ENCODE results near the gene RDH12.
"Not testable (repeated sequence)": the region's sequence is repeated elsewhere in the genome, so short reads cannot be mapped to it uniquely, and the experiment has no call there.

RDH12 gene

GRCh38 chr14:67701492-67701891, at the start of gene RDH12:
TSS of gene RDH12 (plus strand) at chr14:67701886. CDS start at chr14:67722643, 20,757 bp downstream.
- in situ Hi-C loops (cut with MboI; ENCODE audit: low sequenced_read_pairs, unreplicated experiment) = loop anchor here (10.0 to 25.0 kb wide), 3 partner anchors 87 to 289 kb away; partner anchors contain the start of genes ARG2 and PLEK2
- DNase-seq (ENCODE audit: low spot score) = not testable (repeated sequence)

DNA sequence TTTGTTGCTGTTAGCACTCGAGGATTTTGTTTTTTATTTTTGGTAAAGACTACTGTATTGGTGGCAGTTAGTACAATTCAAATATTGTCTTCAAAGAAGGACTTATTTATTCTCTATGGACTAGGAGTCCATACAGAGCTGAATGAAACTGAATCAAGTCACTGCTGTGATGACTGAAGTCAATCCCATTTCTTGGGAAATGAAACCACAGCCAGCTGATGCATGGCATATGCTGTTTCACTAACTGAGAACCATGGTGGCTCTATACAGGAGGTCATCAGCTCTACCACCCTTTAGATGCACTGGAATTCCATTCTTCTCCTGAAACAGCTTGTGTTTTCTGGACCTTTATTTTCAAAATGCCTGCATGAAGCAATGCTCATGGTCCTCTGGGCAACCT, 49.5 kb upstream of the RDH12 start:
- in situ Hi-C loops (cut with MboI; ENCODE audit: low sequenced_read_pairs, unreplicated experiment) = no loop called here
- DNase-seq (ENCODE audit: low spot score) = no peak
- TF ChIP-seq, protein P1, sequence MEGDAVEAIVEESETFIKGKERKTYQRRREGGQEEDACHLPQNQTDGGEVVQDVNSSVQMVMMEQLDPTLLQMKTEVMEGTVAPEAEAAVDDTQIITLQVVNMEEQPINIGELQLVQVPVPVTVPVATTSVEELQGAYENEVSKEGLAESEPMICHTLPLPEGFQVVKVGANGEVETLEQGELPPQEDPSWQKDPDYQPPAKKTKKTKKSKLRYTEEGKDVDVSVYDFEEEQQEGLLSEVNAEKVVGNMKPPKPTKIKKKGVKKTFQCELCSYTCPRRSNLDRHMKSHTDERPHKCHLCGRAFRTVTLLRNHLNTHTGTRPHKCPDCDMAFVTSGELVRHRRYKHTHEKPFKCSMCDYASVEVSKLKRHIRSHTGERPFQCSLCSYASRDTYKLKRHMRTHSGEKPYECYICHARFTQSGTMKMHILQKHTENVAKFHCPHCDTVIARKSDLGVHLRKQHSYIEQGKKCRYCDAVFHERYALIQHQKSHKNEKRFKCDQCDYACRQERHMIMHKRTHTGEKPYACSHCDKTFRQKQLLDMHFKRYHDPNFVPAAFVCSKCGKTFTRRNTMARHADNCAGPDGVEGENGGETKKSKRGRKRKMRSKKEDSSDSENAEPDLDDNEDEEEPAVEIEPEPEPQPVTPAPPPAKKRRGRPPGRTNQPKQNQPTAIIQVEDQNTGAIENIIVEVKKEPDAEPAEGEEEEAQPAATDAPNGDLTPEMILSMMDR (IDR thresholded peaks at IDR 0.05; ENCODE audit: borderline replicate concordance, control extremely low read depth, extremely low read depth, insufficient read depth, missing control alignments) = no peak

- TF ChIP-seq, protein P1 (IDR thresholded peaks at IDR 0.05; ENCODE audit: borderline replicate concordance, control extremely low read depth, extremely low read depth, insufficient read depth, missing control alignments) = no peak
- no peak for DNase-seq (ENCODE audit: low spot score)
- in situ Hi-C loops (cut with MboI; ENCODE audit: low sequenced_read_pairs, unreplicated experiment) = no loop called here
These were observed 47.9 kb upstream of the RDH12 start for GRCh38 chr14:67653651-67654280.

DNA sequence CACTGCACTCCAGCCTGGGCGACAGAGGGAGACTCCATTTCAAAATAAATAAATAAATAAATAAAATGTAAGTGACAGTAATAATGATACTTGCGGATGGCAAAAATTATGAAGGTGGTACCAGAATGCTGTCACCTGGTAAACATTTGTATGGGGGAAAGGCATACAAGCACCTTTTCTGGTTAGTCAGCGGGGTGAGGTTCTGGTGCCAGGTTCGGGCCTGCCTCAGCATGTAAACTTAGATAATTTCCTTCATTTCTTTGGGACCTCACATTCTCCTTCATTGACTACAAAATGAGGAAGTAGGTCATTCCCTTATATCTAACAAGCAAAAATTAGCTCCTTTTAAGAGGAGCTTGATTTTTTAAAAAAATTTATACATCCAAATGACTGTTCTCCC, 38.1 kb upstream of the RDH12 start:
- DNase-seq (ENCODE audit: low spot score) = no peak
- in situ Hi-C loops (cut with MboI; ENCODE audit: low sequenced_read_pairs, unreplicated experiment) = no loop called here
- TF ChIP-seq, protein P1 (IDR thresholded peaks at IDR 0.05; ENCODE audit: borderline replicate concordance, control extremely low read depth, extremely low read depth, insufficient read depth, missing control alignments) = no peak

- TF ChIP-seq, protein P1 (IDR thresholded peaks at IDR 0.05; ENCODE audit: borderline replicate concordance, control extremely low read depth, extremely low read depth, insufficient read depth, missing control alignments) = no peak
- no peak for DNase-seq (ENCODE audit: low spot score)
- in situ Hi-C loops (cut with MboI; ENCODE audit: low sequenced_read_pairs, unreplicated experiment) = no loop called here
These were observed 35.8 kb upstream of the RDH12 start for GRCh38 chr14:67665868-67666267.

GRCh38 chr14:67666750-67667449, 34.8 kb upstream of the RDH12 start:
- DNase-seq (ENCODE audit: low spot score) = peak; percentile 72
- in situ Hi-C loops (cut with MboI; ENCODE audit: low sequenced_read_pairs, unreplicated experiment) = no loop called here

More at GRCh38 chr14:67666750-67667449, 34.8 kb upstream of the RDH12 start:
- TF ChIP-seq, protein P1 (IDR thresholded peaks at IDR 0.05; ENCODE audit: borderline replicate concordance, control extremely low read depth, extremely low read depth, insufficient read depth, missing control alignments) = peak; percentile 51
